AG09319 (cell line): ENCODE measurements around the gene TNFRSF13B.
"Not testable (repeated sequence)": the region's sequence is repeated elsewhere in the genome, so short reads cannot be mapped to it uniquely, and the experiment has no call there.

Experiments used
- DNase-seq: peaks from one replicate; pipeline ENCODE4 v3.0.0-alpha.2; 2010; ENCODE audit warnings: low read depth; ENCODE audit errors: extremely low read depth
- CTCF ChIP-seq: IDR thresholded peaks from 2 replicates; pipeline ENCODE4 v1.5.1; 2011; ENCODE audit warnings: low read depth, mild to moderate bottlenecking, inconsistent platforms, low read length, moderate library complexity

The TNFRSF13B gene

GRCh38 chr17:16923904-16924695 lies 47.8 kb downstream of the TNFRSF13B start:
- no peak for TF ChIP-seq CTCF
- no peak for DNase-seq

GRCh38 chr17:16923097-16923903 lies 48.6 kb downstream of the TNFRSF13B start:
- TF ChIP-seq CTCF: no peak

GRCh38 chr17:16922386-16923096 lies 49.4 kb downstream of the TNFRSF13B start:
- no peak for DNase-seq
- TF ChIP-seq CTCF: no peak

More at GRCh38 chr17:16923097-16923903, 48.6 kb downstream of the TNFRSF13B start:
- no peak for DNase-seq

- DNase-seq: not testable (repeated sequence)
Measured at GRCh38 chr17:16921451-16921850, 50.5 kb downstream of the TNFRSF13B start.

GRCh38 chr17:16920628-16921020 lies 51.3 kb downstream of the TNFRSF13B start:
- TF ChIP-seq CTCF: no peak
- no peak for DNase-seq

- no peak for DNase-seq
Measured at GRCh38 chr17:16919663-16920627, 52.0 kb downstream of the TNFRSF13B start.

More at GRCh38 chr17:16919663-16920627, 52.0 kb downstream of the TNFRSF13B start:
- TF ChIP-seq CTCF: no peak
